Astrocyte (in vitro differentiated cells and primary cell): ENCODE data around the gene CTU1. TPM values are rescaled to one million over a fixed set of nuclear protein-coding genes. Genes with fewer than 3 reads are reported as not detected.

ENCODE experiments used
- DNase-seq: peaks from one replicate; pipeline ENCODE4 v3.0.0-alpha.2; 2010; ENCODE audit warnings: low read depth
- FAIRE-seq: peaks from 2 replicates; lab custom pipeline; 2011; peaks lifted over from hg19 to GRCh38; lab: Jason Lieb, UNC
- H2AFZ ChIP-seq: 2 replicates; pipeline ENCODE4 v1.6.0; 2012; ENCODE audit warnings: low read depth, low read length, inconsistent platforms
- H3K27ac ChIP-seq: 2 replicates; pipeline ENCODE4 v1.5.1; 2011; ENCODE audit warnings: low read depth, low read length, inconsistent platforms
- H3K27me3 ChIP-seq: 2 replicates; pipeline ENCODE4 v1.6.0; 2011; ENCODE audit warnings: low read length, inconsistent platforms; ENCODE audit not compliant: insufficient read depth
- H3K36me3 ChIP-seq: 2 replicates; pipeline ENCODE4 v1.5.1; 2011; ENCODE audit warnings: low read length, inconsistent platforms; ENCODE audit not compliant: insufficient read depth
- H3K4me1 ChIP-seq: 2 replicates; pipeline ENCODE4 v1.5.1; 2011; ENCODE audit warnings: low read length, inconsistent platforms; ENCODE audit not compliant: insufficient read depth
- H3K4me2 ChIP-seq: 2 replicates; pipeline ENCODE4 v1.6.0; 2012; ENCODE audit warnings: low read length, inconsistent platforms
- H3K4me3 ChIP-seq: 2 replicates; pipeline ENCODE4 v1.5.1; 2011; ENCODE audit warnings: low read depth, mild to moderate bottlenecking, low read length, inconsistent platforms; ENCODE audit not compliant: insufficient read depth
- H3K79me2 ChIP-seq: 2 replicates; pipeline ENCODE4 v1.6.0; 2012; ENCODE audit warnings: mild to moderate bottlenecking, low read length, inconsistent platforms; ENCODE audit not compliant: insufficient read depth
- H3K9ac ChIP-seq: 2 replicates; pipeline ENCODE4 v1.6.0; 2012; ENCODE audit warnings: mild to moderate bottlenecking, low read length, inconsistent platforms
- H3K9me3 ChIP-seq: 2 replicates; pipeline ENCODE4 v1.5.1; 2012; ENCODE audit warnings: low read depth, mild to moderate bottlenecking, low read length, inconsistent platforms; ENCODE audit not compliant: insufficient read depth
- H4K20me1 ChIP-seq: 2 replicates; pipeline ENCODE4 v1.6.0; 2012; ENCODE audit warnings: low read length, inconsistent platforms; ENCODE audit not compliant: insufficient read depth
- H3K27ac Mint-ChIP-seq: one replicate; pipeline ENCODE4 v1.8.0; 2021; ENCODE audit warnings: mild to moderate bottlenecking, mixed read lengths; ENCODE audit not compliant: unreplicated experiment
- H3K27me3 Mint-ChIP-seq: one replicate; pipeline ENCODE4 v1.8.0; 2021; ENCODE audit warnings: low read depth, mixed read lengths; ENCODE audit not compliant: unreplicated experiment
- H3K36me3 Mint-ChIP-seq: one replicate; pipeline ENCODE4 v1.8.0; 2021; ENCODE audit warnings: low read depth, mixed read lengths; ENCODE audit not compliant: unreplicated experiment
- H3K4me1 Mint-ChIP-seq: one replicate; pipeline ENCODE4 v1.8.0; 2021; ENCODE audit warnings: low read depth, mixed read lengths; ENCODE audit not compliant: unreplicated experiment
- H3K4me3 Mint-ChIP-seq: one replicate; pipeline ENCODE4 v1.8.0; 2021; ENCODE audit warnings: mild to moderate bottlenecking, moderate library complexity, mixed read lengths; ENCODE audit not compliant: unreplicated experiment
- H3K9me3 Mint-ChIP-seq: one replicate; pipeline ENCODE4 v1.8.0; 2021; ENCODE audit warnings: mild to moderate bottlenecking, mixed read lengths; ENCODE audit not compliant: unreplicated experiment
- EZH2 ChIP-seq: IDR thresholded peaks from 2 replicates; pipeline ENCODE4 v1.6.1; 2012; ENCODE audit warnings: mild to moderate bottlenecking, low read length, inconsistent platforms; ENCODE audit not compliant: insufficient read depth
- total RNA-seq: library from RNA; stranded (reverse); gene quantifications from 2 replicates; pipeline ENCODE4 v1.2.1, GENCODE V29; 2021
- TF ChIP-seq, protein P1 (sequence below): IDR thresholded peaks from 2 replicates; pipeline ENCODE4 v1.5.1; 2011; ENCODE audit warnings: low read depth, mild to moderate bottlenecking, inconsistent platforms, low read length, moderate library complexity; ENCODE audit not compliant: insufficient read depth

The CTU1 gene
- total RNA-seq, 1 donor from 2014 or later: 6.4 TPM

DNA sequence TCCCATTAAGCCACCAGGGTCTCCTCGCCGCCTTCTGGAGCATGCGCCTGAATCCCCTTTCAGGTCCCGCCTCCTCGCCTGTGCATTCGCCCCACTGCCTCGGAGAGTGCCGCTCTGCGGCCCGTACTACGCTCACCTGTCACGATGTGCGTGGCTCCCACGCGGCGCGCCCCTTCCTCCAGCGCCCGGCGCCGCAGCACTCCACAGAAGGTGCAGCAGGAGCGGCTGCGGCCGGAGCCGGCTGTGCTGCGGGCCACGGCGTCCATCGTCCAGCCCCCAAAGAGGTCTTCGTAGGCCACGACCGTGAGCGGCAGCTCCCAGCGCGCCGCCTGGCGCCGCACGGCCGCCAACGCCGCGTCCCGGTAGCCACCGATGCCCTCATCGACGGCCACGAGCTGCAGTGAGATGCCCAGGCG lies 4.3 kb downstream of the CTU1 start:
- peaks cover 11% of the 10 kb centered on the region for H3K4me1 ChIP-seq
- peaks cover 46% of the 10 kb centered on the region for H4K20me1 ChIP-seq
- peaks cover 7% of the 10 kb centered on the region for H3K36me3 ChIP-seq
- Mint-ChIP-seq H3K27me3 (no peaks in the 10 kb centered on the region), H3K9me3 (no peaks in the 10 kb centered on the region), H3K27ac (no peak overlapping the region), H3K4me1 (peaks cover 5% of the 10 kb centered on the region), H3K36me3 (peaks cover 6% of the 10 kb centered on the region), H3K4me3 (no peak overlapping the region)
- no peak overlapping the region for H3K9ac ChIP-seq
- no peak overlapping the region for H3K27ac ChIP-seq
- no peak overlapping the region for H2AFZ ChIP-seq
- TF ChIP-seq EZH2: no peak
- TF ChIP-seq, protein P1, sequence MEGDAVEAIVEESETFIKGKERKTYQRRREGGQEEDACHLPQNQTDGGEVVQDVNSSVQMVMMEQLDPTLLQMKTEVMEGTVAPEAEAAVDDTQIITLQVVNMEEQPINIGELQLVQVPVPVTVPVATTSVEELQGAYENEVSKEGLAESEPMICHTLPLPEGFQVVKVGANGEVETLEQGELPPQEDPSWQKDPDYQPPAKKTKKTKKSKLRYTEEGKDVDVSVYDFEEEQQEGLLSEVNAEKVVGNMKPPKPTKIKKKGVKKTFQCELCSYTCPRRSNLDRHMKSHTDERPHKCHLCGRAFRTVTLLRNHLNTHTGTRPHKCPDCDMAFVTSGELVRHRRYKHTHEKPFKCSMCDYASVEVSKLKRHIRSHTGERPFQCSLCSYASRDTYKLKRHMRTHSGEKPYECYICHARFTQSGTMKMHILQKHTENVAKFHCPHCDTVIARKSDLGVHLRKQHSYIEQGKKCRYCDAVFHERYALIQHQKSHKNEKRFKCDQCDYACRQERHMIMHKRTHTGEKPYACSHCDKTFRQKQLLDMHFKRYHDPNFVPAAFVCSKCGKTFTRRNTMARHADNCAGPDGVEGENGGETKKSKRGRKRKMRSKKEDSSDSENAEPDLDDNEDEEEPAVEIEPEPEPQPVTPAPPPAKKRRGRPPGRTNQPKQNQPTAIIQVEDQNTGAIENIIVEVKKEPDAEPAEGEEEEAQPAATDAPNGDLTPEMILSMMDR: no peak
- H3K9me3 ChIP-seq: no peaks in the 10 kb centered on the region
- FAIRE-seq (no peak), DNase-seq (no peak)
- H3K4me2 ChIP-seq: no peak overlapping the region
- peaks cover 44% of the 10 kb centered on the region for H3K79me2 ChIP-seq
- no peak overlapping the region for H3K4me3 ChIP-seq
- no peaks in the 10 kb centered on the region for H3K27me3 ChIP-seq

DNA sequence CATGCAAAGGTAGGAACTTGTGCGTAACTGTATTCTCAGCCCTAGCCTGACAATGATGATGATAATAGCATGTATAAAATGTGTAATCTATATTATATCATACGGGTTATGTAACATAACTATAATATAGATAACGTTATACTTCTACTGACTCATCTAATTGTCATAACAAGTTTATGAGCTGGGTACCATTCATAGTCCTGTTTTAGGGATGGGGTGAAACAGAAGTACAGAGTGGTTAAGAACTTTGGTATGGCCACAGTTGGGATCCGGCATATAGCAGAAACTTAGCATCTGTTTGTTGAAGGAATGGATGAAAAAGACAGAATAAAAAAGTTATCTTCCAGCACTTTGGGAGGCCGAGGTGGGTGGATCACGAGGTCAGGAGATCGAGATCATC lies 5.2 kb downstream of the CTU1 start:
- H3K9me3 Mint-ChIP-seq: no peaks in the 10 kb centered on the region
- H3K36me3 Mint-ChIP-seq: peaks cover 6% of the 10 kb centered on the region
- FAIRE-seq (no peak), DNase-seq (no peak)
- H3K4me3 Mint-ChIP-seq: no peak overlapping the region
- H4K20me1 ChIP-seq: peaks cover 46% of the 10 kb centered on the region
- no peaks in the 10 kb centered on the region for H3K9me3 ChIP-seq
- TF ChIP-seq, protein P1: no peak
- TF ChIP-seq EZH2: no peak
- no peak overlapping the region for H3K4me2 ChIP-seq
- H3K4me1 ChIP-seq: peaks cover 7% of the 10 kb centered on the region
- H3K36me3 ChIP-seq: peaks cover 7% of the 10 kb centered on the region
- H3K27ac ChIP-seq: no peak overlapping the region
- H3K4me1 Mint-ChIP-seq: peaks cover 5% of the 10 kb centered on the region
- H3K27me3 Mint-ChIP-seq: no peaks in the 10 kb centered on the region
- H2AFZ ChIP-seq: no peak overlapping the region
- H3K9ac ChIP-seq: no peak overlapping the region
- no peaks in the 10 kb centered on the region for H3K27me3 ChIP-seq
- H3K4me3 ChIP-seq: no peak overlapping the region
- H3K79me2 ChIP-seq: peaks cover 43% of the 10 kb centered on the region
- no peak overlapping the region for H3K27ac Mint-ChIP-seq

DNA sequence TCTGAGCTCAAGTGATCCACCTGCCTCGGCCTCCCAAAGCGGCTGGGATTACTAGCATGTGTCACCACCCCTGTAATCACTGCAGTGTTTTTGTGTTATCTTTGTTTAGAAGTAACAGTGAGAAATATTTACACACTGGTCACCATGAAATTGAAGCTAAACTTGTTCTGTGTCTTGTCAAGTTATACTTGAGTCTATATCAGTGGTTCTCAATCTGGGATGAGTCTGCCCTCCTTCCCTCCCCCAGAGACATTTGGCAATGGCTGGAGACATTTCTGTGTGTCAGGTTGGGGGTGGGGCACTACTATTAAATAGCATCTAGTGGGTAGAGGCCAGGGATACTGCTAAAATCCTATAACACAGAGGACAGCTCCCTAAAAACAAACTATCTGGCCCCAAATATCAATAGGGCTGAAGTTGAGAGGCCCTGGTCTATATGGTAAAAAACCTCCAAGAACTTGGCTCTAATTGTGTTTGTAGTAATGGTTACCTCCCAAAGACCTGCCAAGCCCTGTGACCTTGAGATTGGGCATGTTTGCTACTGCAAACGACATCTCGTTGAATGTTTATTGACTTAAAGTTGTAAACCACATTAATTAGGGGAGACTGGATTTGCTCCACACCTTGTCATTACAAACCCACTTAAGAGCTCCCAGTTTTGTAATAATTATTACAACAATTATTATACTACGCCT lies 6.9 kb downstream of the CTU1 start:
- H2AFZ ChIP-seq: no peak overlapping the region

More for the DNA sequence above, 6.9 kb downstream of the CTU1 start:
- no peak overlapping the region for H3K4me3 ChIP-seq
- TF ChIP-seq EZH2: no peak
- TF ChIP-seq, protein P1: no peak
- Mint-ChIP-seq H3K36me3 (peaks cover 8% of the 10 kb centered on the region), H3K27ac (no peak overlapping the region), H3K9me3 (no peaks in the 10 kb centered on the region), H3K27me3 (no peaks in the 10 kb centered on the region), H3K4me1 (peaks cover 2% of the 10 kb centered on the region), H3K4me3 (no peak overlapping the region)
- peaks cover 59% of the 10 kb centered on the region for H4K20me1 ChIP-seq
- DNase-seq: no peak
- no peaks in the 10 kb centered on the region for H3K9me3 ChIP-seq
- no peak overlapping the region for H3K4me2 ChIP-seq
- no peak overlapping the region for H3K9ac ChIP-seq
- no peak overlapping the region for H3K27ac ChIP-seq
- FAIRE-seq: no peak
- peaks cover 28% of the 10 kb centered on the region for H3K79me2 ChIP-seq
- peaks cover 7% of the 10 kb centered on the region for H3K36me3 ChIP-seq
- no peaks in the 10 kb centered on the region for H3K27me3 ChIP-seq
- no peaks in the 10 kb centered on the region for H3K4me1 ChIP-seq
